ENCODE measurements around the gene PCNX2.

GRCh38 chr1:233295975-233296322 is 424 bp upstream of the PCNX2 start:
- no peak for TF ChIP-seq CTCF (conservative IDR thresholded peaks at IDR 0.05; ENCODE audit: low read length)
- no peak for TF ChIP-seq EZH2phosphoT487 (IDR thresholded peaks at IDR 0.05; ENCODE audit: borderline replicate concordance)

All from Loucy (cell line).